Smooth muscle cell of the brain vasculature (primary cell): ENCODE data around the gene OPHN1.
"Not testable (repeated sequence)": the region's sequence is repeated elsewhere in the genome, so short reads cannot be mapped to it uniquely, and the experiment has no call there.

Experiments
- DNase-seq: peaks from one replicate; pipeline ENCODE4 v3.0.0-alpha.2; 2012; ENCODE audit warnings: low read depth, low spot score

The OPHN1 gene

GRCh38 chrX:68163441-68163840 is 269.9 kb downstream of the OPHN1 start:
- no peak for DNase-seq

DNA sequence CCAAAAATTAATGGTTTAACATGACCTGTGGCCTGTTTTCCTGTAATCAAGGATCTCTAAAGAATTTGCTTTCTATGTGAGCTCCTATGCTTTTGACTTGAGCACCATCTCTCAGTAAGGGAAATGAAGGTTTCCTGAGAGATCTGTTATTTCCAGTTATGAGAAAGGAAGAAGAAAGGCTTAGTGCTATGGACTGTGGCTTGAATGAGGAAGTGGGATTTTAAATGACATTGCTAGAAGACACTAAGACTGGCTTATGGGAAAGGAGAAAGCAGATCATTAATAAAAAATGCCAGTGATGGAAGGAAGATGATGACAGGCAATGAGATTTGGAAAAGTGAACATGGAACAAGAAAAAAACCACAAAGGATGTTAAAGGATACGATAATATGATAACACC is 285.4 kb downstream of the OPHN1 start:
- no peak for DNase-seq

- DNase-seq, result no peak
Measured at GRCh38 chrX:68146054-68146453, 287.2 kb downstream of the OPHN1 start.

DNA sequence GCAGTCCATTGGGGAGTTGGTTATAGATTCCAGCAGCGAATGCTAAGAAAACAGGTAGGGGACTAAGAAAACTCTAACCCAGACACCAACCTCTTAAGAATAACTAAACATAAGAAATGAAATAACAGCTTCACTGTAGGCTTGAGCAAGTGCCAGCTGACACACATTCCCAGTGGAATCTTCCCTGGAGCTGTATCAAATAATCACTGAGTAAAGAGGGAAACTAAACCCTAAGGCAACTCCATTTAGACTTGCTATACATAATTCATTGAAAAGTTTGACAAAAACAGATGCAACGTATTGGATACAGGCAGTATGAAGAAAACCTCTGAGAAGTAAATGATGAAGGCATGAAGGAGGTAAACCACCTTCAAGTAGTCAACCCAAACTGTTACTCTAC is 293.5 kb downstream of the OPHN1 start:
- no peak for DNase-seq

- DNase-seq, result no peak
Measured at GRCh38 chrX:68133181-68133580, 300.1 kb downstream of the OPHN1 start.

DNA sequence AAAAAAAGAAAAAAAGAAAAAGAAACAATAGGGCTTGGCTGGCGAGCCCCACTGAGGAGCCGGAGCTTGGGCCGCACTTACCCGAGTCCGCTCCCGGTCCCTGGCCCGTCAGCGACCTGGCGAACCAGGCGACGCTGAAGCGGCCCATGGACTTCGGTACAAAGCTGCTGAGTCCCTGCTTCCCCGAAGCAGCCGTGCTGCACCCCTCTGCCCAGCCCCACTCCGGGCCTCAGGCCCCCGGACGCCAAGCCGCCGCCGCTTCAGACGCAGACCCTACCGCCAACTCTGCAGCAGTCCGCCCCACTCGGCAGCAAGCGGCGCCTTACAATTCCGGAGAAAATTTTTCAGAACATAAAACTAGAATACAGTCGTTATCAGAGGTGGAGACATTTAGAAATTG is 300.5 kb downstream of the OPHN1 start:
- no peak for DNase-seq

- DNase-seq, result no peak
Measured at GRCh38 chrX:68121835-68122234, 311.5 kb downstream of the OPHN1 start.

DNA sequence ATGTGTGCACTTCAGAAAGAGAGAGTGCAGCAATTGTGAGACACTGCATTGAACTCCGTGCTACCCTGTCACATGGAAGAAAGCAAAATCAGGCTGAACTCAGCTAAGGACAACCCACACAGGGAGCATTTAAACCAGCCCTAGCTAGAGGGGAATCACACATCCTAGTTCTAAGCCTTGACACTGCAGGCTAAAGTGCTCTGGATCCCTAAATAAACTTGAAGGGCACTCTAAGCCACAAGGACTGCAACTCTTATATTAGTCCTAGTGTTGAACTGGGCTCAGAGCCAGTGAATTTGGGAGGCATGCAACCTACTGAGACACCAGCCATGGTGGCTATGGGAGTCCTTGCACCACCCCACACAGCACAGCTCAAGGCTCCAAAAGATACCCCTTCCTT is 311.9 kb downstream of the OPHN1 start:
- no peak for DNase-seq

DNA sequence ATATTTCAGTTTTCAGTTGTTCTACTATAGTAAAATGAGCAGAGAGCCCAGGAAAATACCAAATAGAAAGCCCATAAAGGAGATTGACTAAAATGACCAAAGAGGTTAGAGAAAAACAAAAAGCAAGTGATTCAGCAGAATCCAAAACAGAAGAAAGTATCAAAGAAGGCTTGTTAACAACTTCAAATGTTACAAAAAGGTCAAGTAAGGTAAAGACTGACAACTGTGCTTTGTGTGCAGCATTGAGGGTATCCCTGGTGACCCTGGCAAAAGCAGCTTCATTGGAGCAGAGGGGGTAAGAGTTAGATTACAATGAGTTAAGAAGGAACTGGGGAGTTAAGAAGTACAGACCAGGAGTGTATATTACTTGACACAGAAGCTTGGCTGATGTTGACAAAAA is 317.9 kb downstream of the OPHN1 start:
- no peak for DNase-seq

- no peak for DNase-seq
Measured at GRCh38 chrX:68114573-68115129, 318.6 kb downstream of the OPHN1 start.

DNA sequence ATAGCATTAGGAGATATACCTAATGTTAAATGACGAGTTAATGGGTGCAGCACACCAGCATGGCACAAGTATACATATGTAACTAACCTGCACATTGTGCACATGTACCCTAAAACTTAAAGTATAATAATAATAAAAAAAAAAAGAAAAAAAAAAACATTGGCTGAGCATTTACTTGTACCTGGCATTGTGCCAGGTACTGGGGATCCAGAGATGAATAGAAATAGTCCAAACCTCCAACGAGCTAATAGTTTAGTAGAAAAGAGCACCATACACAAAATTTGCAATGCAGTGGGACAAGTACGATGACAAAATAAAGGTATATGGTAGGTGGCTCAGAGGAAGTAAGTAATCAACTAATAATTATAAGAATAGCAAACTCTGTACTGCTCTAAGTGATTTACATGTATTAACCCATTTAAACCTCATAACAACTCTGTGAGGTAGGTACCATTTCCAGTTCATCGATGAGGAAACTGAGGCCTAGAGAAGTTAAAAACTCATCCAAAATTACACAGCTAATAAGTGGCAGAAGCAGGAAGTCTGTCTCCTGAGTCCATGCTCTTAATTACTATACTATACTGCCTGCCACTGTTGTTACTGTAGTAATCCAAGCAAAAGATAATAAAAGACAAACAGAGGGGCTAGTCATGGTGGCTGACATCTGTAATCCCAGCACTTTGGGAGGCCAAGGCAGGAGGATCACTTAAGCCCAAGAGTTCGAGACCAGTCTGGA is 319.3 kb downstream of the OPHN1 start:
- no peak for DNase-seq

DNA sequence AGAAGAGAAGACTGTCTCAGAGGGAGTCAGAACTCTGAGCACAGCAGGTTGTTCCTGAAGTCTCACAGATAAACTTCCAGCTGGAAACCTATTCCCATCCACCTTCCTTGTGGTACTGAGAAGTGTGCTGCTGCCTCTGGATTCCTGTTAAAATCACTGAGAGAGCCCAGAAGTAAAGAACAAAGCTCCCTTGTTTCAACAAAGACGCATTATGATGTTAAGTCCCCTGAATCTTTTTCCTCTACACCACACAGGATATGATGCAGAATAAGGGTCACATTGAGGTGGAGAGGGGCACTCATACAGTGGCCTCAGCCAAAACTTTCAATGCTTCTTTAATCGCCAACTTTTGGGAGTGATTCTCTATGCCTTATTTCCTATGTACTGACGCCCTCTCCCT is 321.0 kb downstream of the OPHN1 start:
- DNase-seq, result no peak

DNA sequence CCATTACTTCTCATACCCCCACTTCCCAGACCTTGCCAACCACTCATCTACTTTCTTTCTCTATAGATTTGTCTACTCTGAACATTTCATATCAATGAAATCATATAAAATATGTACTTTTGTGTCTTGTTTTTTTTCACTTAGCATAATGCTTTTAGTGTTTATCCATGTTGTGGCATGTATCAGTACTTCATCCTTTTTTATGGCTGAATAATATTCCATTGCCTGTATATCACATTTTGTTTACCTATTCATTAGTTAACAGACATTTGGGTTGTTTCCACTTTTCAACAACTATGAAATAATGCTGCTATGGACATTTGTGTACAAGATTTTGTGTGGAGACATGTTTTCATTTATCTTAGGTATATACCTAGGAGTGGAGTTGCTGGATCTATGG is 324.1 kb downstream of the OPHN1 start:
- DNase-seq, result no peak

DNA sequence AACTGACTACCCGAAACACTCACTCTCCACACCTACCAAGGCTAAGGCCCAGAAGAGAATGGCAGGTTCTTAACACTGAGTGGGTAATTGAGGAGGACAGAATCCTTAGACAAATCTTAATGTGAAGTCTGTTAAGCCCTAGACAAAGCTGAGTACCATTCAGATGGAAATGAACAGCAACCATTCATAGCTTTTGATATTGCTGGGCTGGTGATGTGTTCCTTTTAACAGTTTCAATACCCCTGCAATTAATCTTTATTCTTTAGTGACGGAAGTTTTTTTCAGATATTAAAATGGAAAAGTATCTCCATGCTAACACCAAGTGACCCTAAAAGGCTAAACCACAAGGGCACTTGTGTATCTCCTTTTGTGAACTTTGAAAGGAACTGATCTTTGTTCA is 334.9 kb downstream of the OPHN1 start:
- DNase-seq, result no peak

DNA sequence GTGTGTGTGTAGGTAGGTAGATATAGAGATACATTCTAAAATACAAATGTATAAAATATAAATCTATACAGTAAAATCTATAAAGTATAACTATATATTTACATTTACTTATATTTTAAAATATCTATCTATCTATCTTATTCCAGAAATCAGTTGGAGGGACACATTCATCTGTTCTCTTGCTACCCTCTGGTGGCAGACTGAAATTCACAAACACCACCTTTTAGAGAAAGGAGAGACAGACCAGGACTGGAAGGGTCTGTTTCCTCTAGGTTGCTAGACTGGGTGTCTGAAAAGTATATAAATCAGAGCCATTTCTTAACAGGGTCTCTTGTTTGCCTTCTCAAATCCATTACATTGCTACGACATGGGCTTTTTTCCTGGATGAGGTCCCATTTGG is 343.0 kb downstream of the OPHN1 start:
- no peak for DNase-seq

DNA sequence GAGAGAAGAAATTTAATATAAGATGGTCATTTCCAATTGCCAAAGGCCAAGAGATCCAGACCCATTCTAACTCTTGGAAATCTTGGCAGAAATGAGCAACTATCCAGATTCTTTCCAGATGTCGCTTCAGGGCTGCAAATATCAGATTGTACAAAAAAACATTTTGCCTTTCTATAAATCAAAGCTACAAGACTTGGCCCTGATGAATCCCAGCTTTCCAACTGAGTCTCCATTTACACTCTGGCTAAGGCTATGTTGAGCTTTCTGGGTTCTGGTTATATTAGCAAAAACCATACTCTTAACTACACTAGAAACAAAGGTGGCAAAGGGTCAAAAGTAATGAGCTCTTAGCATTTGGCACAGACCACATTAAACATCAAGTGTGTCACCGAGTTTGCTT is 345.8 kb downstream of the OPHN1 start:
- no peak for DNase-seq

DNA sequence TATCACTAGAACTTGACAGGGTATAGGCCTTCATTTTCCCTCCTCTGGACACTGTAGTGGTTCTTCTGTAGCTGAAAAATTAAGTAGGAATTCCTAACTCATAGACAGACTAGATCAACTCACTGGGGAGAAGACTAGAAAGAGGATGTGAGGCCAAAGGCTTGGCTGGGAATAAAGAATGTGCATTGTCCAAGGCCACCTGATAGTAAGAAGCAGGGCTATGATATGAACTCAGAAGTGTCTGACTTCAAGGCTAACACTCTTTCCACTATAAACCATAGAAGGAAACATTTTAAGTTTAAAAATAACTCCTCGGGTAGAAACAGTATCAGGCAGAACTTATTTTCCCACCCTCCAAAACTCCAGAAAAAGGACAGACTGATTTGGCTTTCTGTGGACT is 346.6 kb downstream of the OPHN1 start:
- DNase-seq, result no peak

DNA sequence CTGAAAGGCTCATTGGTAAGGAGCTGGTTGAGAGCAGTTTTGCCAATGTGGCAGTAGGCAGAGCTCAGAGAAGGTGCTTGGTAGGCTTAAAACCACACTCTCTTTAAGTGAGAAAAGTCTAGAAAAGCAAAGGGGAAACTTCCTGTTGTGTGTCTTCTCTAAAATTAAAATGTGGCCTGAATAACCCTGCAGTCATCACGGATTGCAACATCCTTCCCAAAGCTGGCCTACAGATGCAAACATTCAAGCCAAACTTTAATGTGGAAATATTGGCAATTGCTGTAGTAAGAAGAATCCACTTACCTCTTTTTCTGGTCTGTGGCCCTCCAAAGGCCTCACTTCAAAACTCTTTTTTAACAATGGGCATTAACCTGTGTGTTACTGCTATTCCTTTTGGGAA is 348.5 kb downstream of the OPHN1 start:
- no peak for DNase-seq

DNA sequence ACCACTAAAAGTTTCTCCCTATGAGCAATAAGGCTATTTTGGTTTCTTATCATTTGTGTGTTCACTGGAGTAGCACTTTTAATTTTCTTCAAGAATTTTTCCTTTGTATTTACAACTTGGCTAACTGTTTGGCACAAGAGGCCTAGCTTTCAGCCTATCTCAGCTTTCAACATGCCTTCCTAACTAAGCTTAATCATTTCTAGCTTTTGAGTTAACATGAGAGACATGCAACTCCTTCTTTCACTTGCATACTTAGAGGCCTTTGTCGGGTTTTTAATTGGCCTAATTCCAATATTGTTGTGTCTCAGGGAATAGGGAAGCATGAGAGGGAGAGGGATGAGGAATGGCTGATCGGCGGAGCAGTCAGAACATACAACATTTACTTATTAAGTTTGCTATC is 349.8 kb downstream of the OPHN1 start:
- DNase-seq, result no peak

- DNase-seq, result no peak
Measured at GRCh38 chrX:68079961-68080360, 353.3 kb downstream of the OPHN1 start.

DNA sequence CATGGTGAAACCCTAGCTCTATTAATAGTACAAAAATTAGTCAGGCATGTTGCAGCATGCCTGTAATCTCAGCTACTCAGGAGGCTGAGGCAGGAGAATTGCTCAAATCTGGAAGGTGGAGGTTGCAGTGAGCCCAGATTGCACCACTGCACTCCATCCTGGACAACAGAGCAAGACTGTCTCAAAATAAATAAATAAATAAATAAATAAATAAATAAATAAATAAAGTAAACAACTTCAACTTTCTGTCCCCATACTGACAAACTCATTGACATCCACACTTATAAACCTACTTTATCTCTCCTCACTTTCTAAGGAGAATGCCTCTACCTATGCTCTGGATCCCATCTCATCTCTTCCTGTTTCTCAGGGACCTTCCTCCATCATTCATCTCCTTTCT is 354.5 kb downstream of the OPHN1 start:
- DNase-seq, result not testable (repeated sequence)

GRCh38 chrX:68077378-68077777 is 355.9 kb downstream of the OPHN1 start:
- no peak for DNase-seq

DNA sequence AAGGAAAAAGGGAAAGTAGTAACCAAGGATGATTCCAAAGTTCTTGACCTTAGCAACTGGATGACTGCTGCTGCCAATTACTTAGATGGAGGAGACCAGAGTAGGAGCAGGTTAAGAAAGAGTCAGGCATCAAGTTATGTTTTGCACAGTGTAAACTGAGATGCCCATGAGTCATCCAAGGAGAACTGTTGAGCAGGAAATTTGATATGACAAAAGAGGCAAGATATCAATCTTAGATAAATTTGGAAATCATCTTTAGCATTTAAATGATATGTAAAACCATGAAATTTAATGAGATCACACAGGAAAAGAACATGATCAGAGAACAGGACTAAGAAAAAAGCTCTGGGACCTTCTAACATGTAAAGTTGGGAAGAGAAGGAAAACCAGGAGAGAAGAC is 361.3 kb downstream of the OPHN1 start:
- DNase-seq, result no peak

DNA sequence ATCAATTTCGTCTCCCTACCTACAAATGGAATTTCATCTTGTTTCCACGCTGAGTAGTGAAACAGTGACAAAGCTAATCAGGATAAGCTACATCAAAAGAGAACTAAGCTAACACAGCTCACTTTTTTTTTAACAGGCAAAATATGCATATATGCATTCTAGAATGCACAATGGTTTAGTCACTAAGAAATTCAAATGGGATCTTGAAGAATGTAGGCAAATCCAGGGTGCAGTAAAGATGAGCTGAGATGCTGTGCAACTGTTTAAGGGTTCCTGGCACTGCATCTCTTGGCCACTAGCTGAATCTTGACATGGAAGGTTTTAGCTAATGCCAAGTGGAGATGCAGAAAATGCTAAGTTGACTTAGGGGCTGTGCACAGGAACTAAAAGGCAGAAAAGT is 363.2 kb downstream of the OPHN1 start:
- not testable (repeated sequence) for DNase-seq
